Smooth muscle cell (in vitro differentiated cells): ENCODE results near the gene BSPRY. TPM values are rescaled to one million over a fixed set of nuclear protein-coding genes. Genes with fewer than 3 reads are reported as not detected.
"Not testable (repeated sequence)": the region's sequence is repeated elsewhere in the genome, so short reads cannot be mapped to it uniquely, and the experiment has no call there.

Experiments used
- DNase-seq: peaks from one replicate; lab custom pipeline; 2025; ENCODE audit not compliant: unreplicated experiment; lab: John Stamatoyannopoulos, UW
- H2AFZ ChIP-seq: fragments of 200-600 bp; sonication (generic); 2 replicates; pipeline ENCODE4 v1.6.0; 2016; ENCODE audit warnings: antibody characterized with exemption, low read depth, mild to moderate bottlenecking
- H3F3A ChIP-seq: fragments of 200-600 bp; sonication (generic); 2 replicates; pipeline ENCODE4 v1.6.0; 2017; ENCODE audit warnings: antibody characterized with exemption, low read depth
- H3K27ac ChIP-seq: fragments of 200-600 bp; sonication (generic); 2 replicates; pipeline ENCODE4 v1.5.1; 2016; ENCODE audit warnings: low read depth, mild to moderate bottlenecking
- H3K27me3 ChIP-seq: fragments of 200-600 bp; sonication (generic); 2 replicates; pipeline ENCODE4 v1.6.1; 2016; ENCODE audit warnings: low read depth, mild to moderate bottlenecking
- H3K36me3 ChIP-seq: fragments of 200-600 bp; sonication (generic); 2 replicates; pipeline ENCODE4 v1.5.1; 2016; ENCODE audit warnings: low read depth
- H3K4me1 ChIP-seq: fragments of 200-600 bp; sonication (generic); 2 replicates; pipeline ENCODE4 v1.5.1; 2016; ENCODE audit warnings: low read depth
- H3K4me2 ChIP-seq: fragments of 200-600 bp; sonication (generic); 2 replicates; pipeline ENCODE4 v1.6.0; 2016; ENCODE audit warnings: mild to moderate bottlenecking
- H3K4me3 ChIP-seq: fragments of 200-600 bp; sonication (generic); 2 replicates; pipeline ENCODE4 v1.5.1; 2016; ENCODE audit warnings: mild to moderate bottlenecking
- H3K79me2 ChIP-seq: fragments of 200-600 bp; sonication (generic); 2 replicates; pipeline ENCODE4 v1.6.0; 2016; ENCODE audit warnings: low read depth, mild to moderate bottlenecking
- H3K9ac ChIP-seq: fragments of 200-600 bp; sonication (generic); 2 replicates; pipeline ENCODE4 v1.6.0; 2016; ENCODE audit warnings: low read depth
- H3K9me3 ChIP-seq: fragments of 200-600 bp; sonication (generic); replicated peaks from 2 replicates; pipeline ENCODE4 v1.5.1; 2016; ENCODE audit warnings: low read depth
- H4K20me1 ChIP-seq: fragments of 200-600 bp; sonication (generic); 2 replicates; pipeline ENCODE4 v1.6.0; 2016; ENCODE audit warnings: low read depth
- CTCF ChIP-seq: fragments of 200-600 bp; sonication (generic); IDR thresholded peaks from 2 replicates; pipeline ENCODE4 v1.5.1; 2017; ENCODE audit warnings: borderline replicate concordance, mild to moderate bottlenecking, antibody characterized with exemption; ENCODE audit not compliant: insufficient read depth, poor library complexity, severe bottlenecking
- WGBS: methylation state at CpG from one replicate; pipeline ENCODE4 v1.1.7; 2016; ENCODE audit warnings: low lambda C conversion rate; 5-methylcytosine and 5-hydroxymethylcytosine counted together
- polyA plus RNA-seq: library from polyadenylated mRNA; unstranded; fragments of >200 nt; fragmentation: Nextera tagmentation; extraction: Ambion mirVana; gene quantifications from 2 replicates; pipeline ENCODE4 v1.2.1, GENCODE V29; 2016
- total RNA-seq: library from RNA; depleted of rRNA; stranded (reverse); fragments of >200 nt; gene quantifications from 2 replicates; pipeline ENCODE4 v1.2.3, GENCODE V29; 2014

Gene BSPRY
- total and polyA plus RNA-seq, 2 experiments from 2014 or later, result 0.27 to 0.36 TPM

GRCh38 chr9:113380869-113381378 lies 31.6 kb downstream of the BSPRY start:
- H3K9me3 ChIP-seq, result no peaks in the 10 kb centered on the region
- no peak for DNase-seq
- no peaks in the 10 kb centered on the region for H3K36me3 ChIP-seq
- H4K20me1 ChIP-seq, result no peaks in the 10 kb centered on the region
- H3K79me2 ChIP-seq, result no peaks in the 10 kb centered on the region
- H3F3A ChIP-seq, result peaks cover 5% of the 10 kb centered on the region
- no peaks in the 10 kb centered on the region for H3K27me3 ChIP-seq
- no peak for TF ChIP-seq CTCF
- no peak overlapping the region for H3K4me3 ChIP-seq
- no peak overlapping the region for H2AFZ ChIP-seq
- H3K4me2 ChIP-seq, result no peak overlapping the region
- H3K27ac ChIP-seq, result no peak overlapping the region
- H3K4me1 ChIP-seq, result no peaks in the 10 kb centered on the region
- WGBS, result 50% methylated on average over 1 of the region's 1 CpG
- H3K9ac ChIP-seq, result no peak overlapping the region

DNA sequence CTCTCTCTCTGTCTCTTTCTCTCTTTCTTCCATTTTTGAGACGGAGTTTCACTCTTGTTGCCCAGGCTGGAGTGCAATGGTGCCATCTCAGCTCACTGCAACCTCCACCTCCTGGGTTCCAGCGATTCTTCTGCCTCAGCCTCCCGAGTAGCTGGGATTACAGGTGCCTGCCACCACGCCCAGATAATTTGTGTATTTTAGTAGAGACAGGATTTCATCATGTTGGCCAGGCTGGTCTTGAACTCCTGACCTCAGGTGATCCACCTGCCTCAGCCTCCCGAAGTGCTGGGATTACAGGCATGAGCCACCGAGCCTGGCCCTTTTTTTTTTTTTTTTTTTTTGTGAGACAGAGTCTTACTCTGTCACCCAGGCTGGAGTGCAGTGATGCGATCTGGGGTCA lies 32.1 kb downstream of the BSPRY start:
- H4K20me1 ChIP-seq, result not testable (repeated sequence)
- peak overlapping the region; percentile 46 for H3K27ac ChIP-seq

DNA sequence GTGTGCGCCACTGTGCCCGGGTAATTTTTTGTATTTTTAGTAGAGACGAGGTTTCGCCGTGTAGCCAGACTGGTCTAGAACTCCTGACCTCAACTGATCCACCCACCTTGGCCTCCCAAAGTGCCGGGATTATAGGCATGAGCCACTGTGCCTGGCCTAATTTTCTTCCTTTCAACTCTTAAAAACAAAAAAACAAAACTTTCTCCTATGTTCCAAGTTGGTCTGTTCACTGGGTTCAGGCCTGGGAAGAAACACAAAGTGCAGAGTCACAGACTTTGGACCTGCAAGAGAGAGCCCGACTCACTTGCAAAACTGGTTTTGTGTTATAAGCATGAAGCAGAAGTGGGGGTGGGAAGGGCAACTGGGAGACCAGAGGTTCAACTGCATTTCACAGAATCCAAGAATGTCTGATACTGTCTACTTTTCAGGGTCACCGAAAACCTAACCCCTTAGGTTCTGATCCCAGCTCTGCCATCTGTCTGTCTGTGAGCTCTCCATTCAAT lies 32.6 kb downstream of the BSPRY start:
- Histone ChIP-seq H3K27me3 (no peaks in the 10 kb centered on the region), H3K27ac (peak overlapping the region; percentile 46), H3K79me2 (no peaks in the 10 kb centered on the region), H2AFZ (no peak overlapping the region), H3K9me3 (no peaks in the 10 kb centered on the region), H3K4me2 (no peak overlapping the region), H3K4me3 (no peak overlapping the region), H3K4me1 (no peaks in the 10 kb centered on the region), H3K9ac (no peak overlapping the region), H3F3A (peaks cover 5% of the 10 kb centered on the region), H3K36me3 (no peaks in the 10 kb centered on the region), H4K20me1 (no peaks in the 10 kb centered on the region)
- no peak for DNase-seq
- no peak for TF ChIP-seq CTCF
- WGBS, result 74% methylated on average over 8 of the region's 8 CpGs

More for the DNA sequence above, 32.1 kb downstream of the BSPRY start:
- H3K79me2 ChIP-seq, H3K27me3 ChIP-seq, H2AFZ ChIP-seq, H3K4me1 ChIP-seq, H3K4me2 ChIP-seq, H3K36me3 ChIP-seq, H3K9me3 ChIP-seq, H3K9ac ChIP-seq, DNase-seq, H3K4me3 ChIP-seq, H3F3A ChIP-seq: not testable (repeated sequence)
- 84% methylated on average over 6 of the region's 7 CpGs for WGBS

- Histone ChIP-seq H3K4me1 (no peaks in the 10 kb centered on the region), H3K9me3 (no peaks in the 10 kb centered on the region), H3K36me3 (no peaks in the 10 kb centered on the region), H3K27me3 (no peaks in the 10 kb centered on the region), H3K4me2 (no peak overlapping the region), H3K4me3 (no peak overlapping the region), H3K9ac (no peak overlapping the region), H3K27ac (no peak overlapping the region), H2AFZ (no peak overlapping the region), H3K79me2 (no peaks in the 10 kb centered on the region), H4K20me1 (no peaks in the 10 kb centered on the region), H3F3A (peaks cover 5% of the 10 kb centered on the region)
- no peak for TF ChIP-seq CTCF
- no peak for DNase-seq
- WGBS, result 94% methylated on average over 4 of the region's 4 CpGs
Observed at GRCh38 chr9:113386571-113387393, 37.4 kb downstream of the BSPRY start.
